ENCODE measurements around the gene MOK. TPM values are rescaled to one million over a fixed set of nuclear protein-coding genes. Genes with fewer than 3 reads are reported as not detected.
A peak's percentile ranks its signal among the peaks of the same experiment; 100 is the strongest.

Gene MOK
- total RNA-seq, 1 donor from 2014 or later, result 14.2 TPM

GRCh38 chr14:102187044-102187443 lies 117.9 kb downstream of the MOK start:
- intact Hi-C loops (cut with DNase I), result no loop called here
- peaks cover 59% of the 10 kb centered on the region for H3K4me1 ChIP-seq

DNA sequence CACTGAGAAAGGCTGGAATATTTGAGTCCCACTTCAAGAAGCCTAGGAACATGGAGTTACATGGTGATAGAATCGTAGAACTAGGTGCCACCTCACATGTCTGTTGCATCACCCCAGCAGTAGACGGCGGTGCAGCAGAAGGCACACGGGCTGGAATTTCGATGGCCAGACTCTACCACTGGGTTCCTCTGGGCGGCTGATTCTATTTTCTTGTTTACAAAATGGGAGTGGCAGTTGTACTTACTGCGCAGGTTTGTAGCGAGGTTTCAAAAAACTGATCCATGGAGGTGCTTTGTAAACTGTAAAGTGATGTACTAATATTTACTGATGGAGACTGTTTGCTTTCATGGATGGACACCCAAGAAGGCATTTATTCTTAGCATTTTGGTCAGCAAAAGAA lies 119.6 kb downstream of the MOK start:
- Histone ChIP-seq H3K9me3 (no peaks in the 10 kb centered on the region), H3K27me3 (no peaks in the 10 kb centered on the region), H3K4me1 (peaks cover 57% of the 10 kb centered on the region), H3K36me3 (no peaks in the 10 kb centered on the region), H3K27ac (no peak overlapping the region), H3K4me3 (no peak overlapping the region)
- intact Hi-C loops (cut with DNase I), result no loop called here
- TF ChIP-seq, protein P1, sequence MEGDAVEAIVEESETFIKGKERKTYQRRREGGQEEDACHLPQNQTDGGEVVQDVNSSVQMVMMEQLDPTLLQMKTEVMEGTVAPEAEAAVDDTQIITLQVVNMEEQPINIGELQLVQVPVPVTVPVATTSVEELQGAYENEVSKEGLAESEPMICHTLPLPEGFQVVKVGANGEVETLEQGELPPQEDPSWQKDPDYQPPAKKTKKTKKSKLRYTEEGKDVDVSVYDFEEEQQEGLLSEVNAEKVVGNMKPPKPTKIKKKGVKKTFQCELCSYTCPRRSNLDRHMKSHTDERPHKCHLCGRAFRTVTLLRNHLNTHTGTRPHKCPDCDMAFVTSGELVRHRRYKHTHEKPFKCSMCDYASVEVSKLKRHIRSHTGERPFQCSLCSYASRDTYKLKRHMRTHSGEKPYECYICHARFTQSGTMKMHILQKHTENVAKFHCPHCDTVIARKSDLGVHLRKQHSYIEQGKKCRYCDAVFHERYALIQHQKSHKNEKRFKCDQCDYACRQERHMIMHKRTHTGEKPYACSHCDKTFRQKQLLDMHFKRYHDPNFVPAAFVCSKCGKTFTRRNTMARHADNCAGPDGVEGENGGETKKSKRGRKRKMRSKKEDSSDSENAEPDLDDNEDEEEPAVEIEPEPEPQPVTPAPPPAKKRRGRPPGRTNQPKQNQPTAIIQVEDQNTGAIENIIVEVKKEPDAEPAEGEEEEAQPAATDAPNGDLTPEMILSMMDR (IDR thresholded peaks at IDR 0.05), result no peak
- DNase-seq (ENCODE audit: extremely low spot score in 2 of 2), result no peak

More at GRCh38 chr14:102187044-102187443, 117.9 kb downstream of the MOK start:
- DNase-seq (ENCODE audit: extremely low spot score in 2 of 2), result no peak
- TF ChIP-seq POLR2AphosphoS5 (IDR thresholded peaks at IDR 0.05; ENCODE audit: insufficient read depth in 1 of 2, low read depth in 1 of 2), result peak in 1 of 2 donors; percentile 15
- no peak for TF ChIP-seq POLR2A (IDR thresholded peaks at IDR 0.05)
- Histone ChIP-seq H3K27ac (peak overlapping the region; percentile 46), H3K27me3 (no peaks in the 10 kb centered on the region), H3K36me3 (no peaks in the 10 kb centered on the region), H3K9me3 (no peaks in the 10 kb centered on the region), H3K4me3 (no peak overlapping the region)

DNA sequence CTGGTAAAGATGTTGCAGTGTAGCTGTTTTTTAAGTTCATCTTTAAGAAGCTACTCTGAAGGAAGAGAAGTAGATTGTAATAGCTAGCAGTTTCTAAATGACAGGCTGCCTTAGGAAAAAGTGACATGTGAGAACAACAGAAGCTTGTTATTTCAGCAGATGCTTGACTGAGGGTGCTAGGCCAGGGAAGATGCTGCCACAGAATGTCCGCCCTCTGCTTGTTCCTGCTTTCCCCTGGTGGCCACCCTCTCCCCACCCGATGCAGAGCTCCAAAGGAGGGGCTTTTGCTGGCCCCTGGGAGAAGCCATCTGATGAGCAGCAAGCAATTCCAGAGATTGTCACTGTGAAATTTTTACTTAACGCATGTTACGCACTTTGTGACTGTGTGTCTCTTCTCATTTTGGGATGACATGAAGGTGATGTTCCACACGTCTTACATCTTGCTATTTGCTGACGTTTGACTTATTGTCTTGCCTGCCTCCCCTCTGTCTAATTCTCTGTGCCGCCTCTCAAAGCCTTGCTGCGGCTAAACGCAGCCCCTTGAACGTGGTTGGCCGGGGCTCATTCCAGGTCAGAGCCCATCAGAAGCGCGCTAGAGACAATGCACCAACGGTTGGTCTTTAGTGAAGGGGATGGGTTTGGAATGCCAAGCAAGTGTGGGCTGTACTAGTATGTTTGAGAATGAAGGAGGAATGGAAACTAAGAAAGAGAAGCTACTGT lies 120.5 kb downstream of the MOK start:
- Histone ChIP-seq H3K4me3 (no peak overlapping the region), H3K36me3 (no peaks in the 10 kb centered on the region), H3K4me1 (peaks cover 63% of the 10 kb centered on the region), H3K27me3 (no peaks in the 10 kb centered on the region), H3K9me3 (no peaks in the 10 kb centered on the region), H3K27ac (no peak overlapping the region)
- intact Hi-C loops (cut with DNase I), result no loop called here
- TF ChIP-seq POLR2A (IDR thresholded peaks at IDR 0.05) (no peak), POLR2AphosphoS5 (IDR thresholded peaks at IDR 0.05; ENCODE audit: insufficient read depth in 1 of 2, low read depth in 1 of 2) (no peak)
- TF ChIP-seq, protein P1 (IDR thresholded peaks at IDR 0.05), result no peak
- DNase-seq (ENCODE audit: extremely low spot score in 2 of 2), result peak in 1 of 2 donors; percentile 32

DNA sequence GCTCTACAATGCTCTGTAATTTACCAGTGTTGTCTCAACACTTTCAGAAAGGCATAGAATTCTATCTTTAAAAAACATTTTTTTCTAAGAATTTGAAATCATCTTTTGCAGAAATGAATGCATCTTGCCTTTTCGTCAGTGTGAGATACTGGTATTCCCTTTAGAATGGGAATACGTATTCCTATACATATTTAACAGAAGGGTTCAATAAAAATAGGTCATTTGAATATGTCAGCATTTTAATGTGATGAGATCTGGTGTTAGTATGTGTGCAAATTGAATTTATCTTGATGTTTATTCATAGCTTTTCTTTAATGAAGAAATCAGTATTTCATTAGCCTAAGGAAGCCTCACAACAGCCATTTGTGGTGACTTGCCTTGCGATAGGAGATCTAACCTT lies 121.1 kb downstream of the MOK start:
- H3K4me3 ChIP-seq, result no peak overlapping the region
- no peaks in the 10 kb centered on the region for H3K36me3 ChIP-seq
- H3K27ac ChIP-seq, result no peak overlapping the region
- no peak for DNase-seq (ENCODE audit: extremely low spot score in 2 of 2)
- intact Hi-C loops (cut with DNase I), result no loop called here
- peaks cover 62% of the 10 kb centered on the region for H3K4me1 ChIP-seq
- TF ChIP-seq, protein P1 (IDR thresholded peaks at IDR 0.05), result no peak
- TF ChIP-seq POLR2A (IDR thresholded peaks at IDR 0.05) (no peak), POLR2AphosphoS5 (IDR thresholded peaks at IDR 0.05; ENCODE audit: insufficient read depth in 1 of 2, low read depth in 1 of 2) (no peak)
- H3K9me3 ChIP-seq, result no peaks in the 10 kb centered on the region
- H3K27me3 ChIP-seq, result no peaks in the 10 kb centered on the region

DNA sequence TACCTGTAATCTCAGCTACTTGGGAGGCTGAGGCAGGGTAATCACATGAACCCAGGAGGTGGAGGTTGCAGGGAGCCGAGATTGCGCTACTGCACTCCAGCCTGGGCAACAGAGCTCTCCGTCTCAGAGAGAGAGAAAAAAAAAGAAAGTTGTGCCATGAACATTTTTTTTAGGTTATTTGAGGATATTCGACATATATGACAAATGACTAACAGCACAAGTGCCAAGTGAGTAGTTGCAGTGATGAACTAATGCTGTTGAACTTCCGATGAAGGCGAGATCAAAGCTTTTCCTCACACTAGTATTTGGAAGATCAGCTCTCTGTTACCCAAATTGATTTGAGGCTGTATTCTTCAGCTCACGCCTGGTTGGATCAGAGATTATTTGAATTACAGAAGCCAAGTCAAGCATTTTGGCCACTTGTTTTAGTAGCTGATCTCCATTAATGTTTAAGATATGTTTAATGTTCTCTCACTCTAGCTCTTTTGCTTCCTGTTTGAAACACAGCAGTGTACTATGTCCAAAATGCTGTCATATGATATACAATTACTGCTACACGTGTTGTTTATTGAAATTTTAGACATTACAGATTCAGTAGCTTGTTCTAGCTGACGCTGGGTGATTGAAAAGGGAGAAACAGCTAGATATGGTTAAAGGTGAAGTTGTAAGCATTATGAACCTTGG lies 121.9 kb downstream of the MOK start:
- DNase-seq (ENCODE audit: extremely low spot score in 2 of 2), result no peak
- H3K36me3 ChIP-seq, result no peaks in the 10 kb centered on the region
- intact Hi-C loops (cut with DNase I), result no loop called here
- H3K4me3 ChIP-seq, result no peak overlapping the region
- H3K27ac ChIP-seq, result no peak overlapping the region
- H3K27me3 ChIP-seq, result no peaks in the 10 kb centered on the region
- no peaks in the 10 kb centered on the region for H3K9me3 ChIP-seq
- H3K4me1 ChIP-seq, result peaks cover 59% of the 10 kb centered on the region
- TF ChIP-seq POLR2AphosphoS5 (IDR thresholded peaks at IDR 0.05; ENCODE audit: insufficient read depth in 1 of 2, low read depth in 1 of 2) (no peak), POLR2A (IDR thresholded peaks at IDR 0.05) (no peak)
- TF ChIP-seq, protein P1 (IDR thresholded peaks at IDR 0.05), result no peak

Data from vagina (tissue), 2 donors.